ENCODE measurements around the gene CDH11. TPM values are rescaled to one million over a fixed set of nuclear protein-coding genes. Genes with fewer than 3 reads are reported as not detected.
A peak's percentile ranks its signal among the peaks of the same experiment; 100 is the strongest.

The CDH11 gene
- polyA plus RNA-seq, 12 donors = 37.0 to 157 (median 61.1) TPM; not detected in 1

- no peak for DNase-seq
Observed at GRCh38 chr16:65119435-65119834, 2.4 kb downstream of the CDH11 start.

DNA sequence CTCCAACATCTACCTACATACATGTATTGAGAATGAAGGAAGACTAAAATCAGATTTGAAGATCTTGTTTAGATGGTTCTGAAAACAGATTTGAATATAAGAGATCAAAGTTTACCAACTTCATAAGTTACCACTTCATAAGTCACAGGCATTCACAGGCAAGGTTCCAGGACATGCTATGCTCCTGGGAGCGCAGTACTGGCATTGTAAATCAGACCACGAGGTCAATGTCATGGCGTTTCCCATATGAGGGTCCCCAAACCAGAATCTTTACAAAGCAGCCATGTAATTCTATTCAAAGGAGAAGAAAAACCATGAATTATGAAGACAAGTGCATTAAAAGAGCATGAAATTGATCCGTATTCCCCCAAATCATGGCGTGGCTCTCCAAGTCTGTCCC lies 3.0 kb downstream of the CDH11 start:
- no peak for DNase-seq

DNA sequence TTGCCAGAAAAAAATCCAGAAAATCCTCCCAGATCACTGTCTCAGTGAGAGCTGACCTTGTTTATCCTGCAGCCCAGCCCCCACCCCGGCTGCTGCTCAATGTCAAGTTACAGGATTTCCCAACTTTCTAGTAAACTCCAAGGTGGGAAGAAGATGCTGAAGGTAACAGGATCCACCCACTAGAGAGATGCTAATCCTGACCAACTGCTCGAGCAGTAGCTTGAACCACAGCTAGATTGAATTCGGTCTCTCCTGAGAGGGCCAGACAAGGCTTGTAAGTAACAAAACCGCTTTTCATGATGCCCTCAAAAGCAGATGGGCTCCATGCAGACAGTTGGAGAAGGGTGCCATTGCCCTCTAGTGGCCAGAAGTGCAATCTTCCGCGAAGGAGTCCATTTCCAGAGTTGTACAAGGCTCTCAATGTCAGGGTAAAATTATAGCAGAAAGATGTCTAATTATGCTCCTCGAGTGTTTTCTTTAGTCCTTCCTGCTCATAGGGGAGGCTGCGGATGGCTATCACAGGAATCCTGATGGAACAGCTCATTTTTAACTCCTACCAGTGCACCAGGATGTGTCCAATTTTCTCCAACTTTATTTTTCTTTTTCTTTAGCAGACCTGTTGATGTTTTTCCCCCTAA lies 3.9 kb downstream of the CDH11 start:
- DNase-seq = peak; percentile 85

- no peak for DNase-seq
Observed at GRCh38 chr16:65116818-65117430, 4.9 kb downstream of the CDH11 start.

- DNase-seq = no peak
Observed at GRCh38 chr16:65116216-65116615, 5.6 kb downstream of the CDH11 start.

DNA sequence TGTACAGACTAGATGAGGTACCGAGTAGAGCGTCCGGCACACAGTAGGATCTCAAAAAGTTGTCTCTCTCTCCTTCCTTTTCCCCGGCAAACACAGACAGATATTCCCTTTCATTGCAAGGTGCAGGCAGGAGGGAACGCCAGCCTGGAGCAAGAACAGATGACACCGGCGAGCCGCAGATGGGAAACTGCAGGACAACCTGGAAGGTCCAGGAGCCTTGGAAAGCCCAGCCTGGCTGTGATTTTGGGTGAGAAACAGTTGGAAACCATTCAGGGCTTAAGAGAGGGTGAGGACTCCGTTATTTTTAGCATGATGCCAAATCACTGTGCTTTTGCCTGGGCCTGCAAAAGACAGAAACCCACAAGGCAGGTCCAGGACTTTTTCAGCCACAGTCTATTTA lies 7.3 kb downstream of the CDH11 start:
- DNase-seq = no peak

DNA sequence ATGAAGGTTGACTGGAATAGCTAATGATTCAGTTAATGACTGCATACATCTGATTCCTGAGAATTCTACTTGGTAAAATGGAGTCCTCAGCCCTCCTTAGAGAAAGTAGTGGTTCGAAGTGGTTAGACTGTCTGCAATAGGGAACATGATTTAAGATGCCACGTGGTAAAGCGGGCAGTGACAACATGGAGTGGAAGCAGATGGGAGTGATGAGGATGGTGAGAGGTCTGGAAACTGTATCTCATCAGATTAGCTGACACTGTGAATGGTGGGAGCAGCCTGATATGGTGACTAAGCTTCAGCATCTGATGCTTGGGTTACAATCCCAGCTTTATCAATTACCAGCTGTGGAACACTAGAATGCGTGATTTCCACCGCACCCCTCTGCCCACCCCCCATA lies 8.4 kb downstream of the CDH11 start:
- no peak for DNase-seq

DNA sequence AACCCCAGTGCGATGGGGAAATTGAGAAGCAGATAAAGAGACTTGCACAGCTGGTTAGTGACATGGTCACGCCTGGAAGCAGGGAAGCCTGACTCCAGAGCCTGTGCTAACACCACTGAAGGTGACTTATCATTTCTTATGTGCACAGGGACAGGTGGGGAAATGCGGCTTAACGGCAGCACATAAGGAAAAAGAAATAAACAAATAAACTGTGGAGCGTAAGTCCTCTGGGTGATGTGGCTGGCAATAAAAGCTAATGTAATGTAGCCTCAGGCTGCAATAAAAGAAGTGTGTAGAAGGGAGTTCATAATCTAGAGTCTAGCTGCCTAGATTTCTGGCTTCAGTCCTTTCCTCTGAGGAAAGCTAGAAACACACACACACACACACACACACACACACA lies 10.6 kb downstream of the CDH11 start:
- no peak for DNase-seq

GRCh38 chr16:65106757-65107156 lies 15.1 kb downstream of the CDH11 start:
- DNase-seq = no peak

DNA sequence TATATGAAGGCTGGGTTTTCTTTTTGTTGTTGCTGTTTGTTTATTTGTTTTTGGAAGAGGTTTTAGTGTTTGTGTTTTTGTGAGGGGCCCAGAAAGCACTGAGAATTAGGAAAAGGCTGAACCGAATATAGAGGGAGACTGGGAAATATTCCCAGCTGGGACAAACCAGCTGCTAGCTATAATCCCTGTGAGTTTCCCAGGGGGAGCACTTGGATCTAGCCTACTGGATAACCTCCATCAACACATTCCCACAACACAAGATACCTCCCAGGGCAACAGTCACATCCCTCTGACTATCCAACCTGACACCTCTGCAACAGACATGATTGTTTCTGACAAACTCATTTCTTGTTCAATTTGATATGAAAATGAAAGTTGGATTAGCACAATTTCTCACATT lies 16.7 kb downstream of the CDH11 start:
- no peak for DNase-seq

DNA sequence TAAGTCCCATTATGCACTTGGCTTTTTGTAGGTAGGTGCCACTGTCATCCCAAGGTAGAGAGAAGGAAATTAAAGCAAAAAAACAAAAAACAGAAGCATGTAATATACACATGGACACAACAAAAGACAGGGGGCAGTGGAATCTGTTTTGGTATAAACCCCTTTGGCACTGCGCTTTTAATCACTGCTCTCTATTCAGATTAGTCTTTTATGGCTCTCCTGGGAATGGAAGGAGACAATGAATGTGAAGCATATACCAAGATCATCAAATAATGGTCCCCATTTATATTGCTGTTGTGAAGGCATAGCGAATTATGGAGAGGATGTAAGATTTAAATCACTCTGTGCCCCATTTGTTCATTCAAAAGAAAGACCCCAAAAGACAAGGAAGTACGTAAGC lies 17.4 kb downstream of the CDH11 start:
- DNase-seq = no peak

- no peak for DNase-seq
Observed at GRCh38 chr16:65102326-65102725, 19.5 kb downstream of the CDH11 start.

DNA sequence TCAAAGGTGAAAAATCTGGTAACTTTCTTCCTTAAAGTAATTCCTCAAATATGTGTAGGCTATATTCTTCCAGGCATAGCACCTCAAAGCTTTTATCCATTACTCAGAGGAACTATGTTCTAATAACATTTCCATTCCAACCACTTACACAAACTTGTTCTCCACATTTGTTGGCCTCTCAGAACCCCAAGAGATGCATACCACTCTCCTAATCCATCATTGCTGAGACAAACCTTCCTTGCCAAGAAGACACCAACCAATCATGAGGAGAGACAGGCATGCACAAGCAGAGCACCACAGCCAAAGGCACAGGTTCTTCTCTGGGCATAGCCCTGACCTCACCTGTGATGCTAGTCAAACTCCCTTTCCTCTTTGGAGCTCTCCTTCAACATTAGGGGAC lies 20.9 kb downstream of the CDH11 start:
- DNase-seq = no peak

DNA sequence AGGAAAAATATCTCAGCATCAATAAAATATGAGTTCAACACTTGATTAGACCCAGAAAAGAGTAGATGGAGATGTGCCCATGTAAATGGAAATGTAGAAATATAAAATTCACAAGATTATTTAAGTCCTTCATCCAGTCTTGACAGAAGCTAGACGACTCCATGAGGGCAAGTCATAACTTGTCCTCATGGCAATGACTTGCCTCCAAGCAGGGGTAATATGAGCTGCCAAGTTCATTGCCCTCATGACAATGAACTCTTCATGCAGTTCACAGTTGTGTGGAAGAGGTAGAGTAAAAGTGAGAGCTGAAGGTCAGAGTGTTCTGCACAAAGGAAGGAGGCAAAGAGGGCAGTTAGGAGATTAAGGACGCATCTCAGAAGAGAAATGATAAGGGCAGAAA lies 22.3 kb downstream of the CDH11 start:
- DNase-seq = no peak

GRCh38 chr16:65098916-65099315 lies 22.9 kb downstream of the CDH11 start:
- DNase-seq = no peak

- no peak for DNase-seq
Observed at GRCh38 chr16:65097296-65097695, 24.6 kb downstream of the CDH11 start.

DNA sequence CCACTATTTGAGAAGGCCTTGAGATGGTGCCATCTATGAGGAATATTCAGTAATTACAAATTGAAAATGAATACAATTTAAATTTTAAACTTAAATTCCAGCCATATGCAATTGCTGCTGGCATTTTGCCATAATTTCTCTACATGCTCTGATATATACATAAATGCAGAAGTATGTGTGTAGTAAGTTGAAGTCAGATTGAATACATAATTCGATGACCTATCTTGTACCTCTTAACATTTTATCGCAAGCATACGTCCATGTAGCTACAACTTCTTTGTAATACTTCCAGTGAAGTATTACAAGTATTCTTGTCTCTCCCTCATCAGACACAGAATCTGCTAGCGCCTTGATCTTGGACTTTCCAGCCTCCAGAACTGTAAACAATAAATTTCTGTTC lies 26.0 kb downstream of the CDH11 start:
- DNase-seq = no peak

- DNase-seq = no peak
Observed at GRCh38 chr16:65095090-65095728, 26.7 kb downstream of the CDH11 start.

DNA sequence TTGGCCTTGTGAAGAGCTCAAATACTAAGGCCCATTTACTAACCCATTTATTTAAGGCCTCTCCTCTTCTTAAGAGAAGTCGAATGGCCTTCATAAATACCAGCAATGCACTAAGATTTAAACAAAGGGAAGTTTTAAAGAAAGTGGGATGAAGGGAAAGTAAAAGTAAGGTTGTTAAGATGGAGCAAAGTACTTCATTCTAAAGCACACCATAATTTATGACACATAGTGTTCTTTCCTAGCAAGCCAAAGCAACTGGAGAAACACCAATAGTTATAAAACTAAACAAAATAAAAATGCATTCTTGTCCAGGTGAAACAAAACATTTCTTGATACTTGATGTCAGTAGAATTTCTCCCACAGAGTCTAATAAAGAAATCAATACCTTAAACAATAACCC lies 27.9 kb downstream of the CDH11 start:
- DNase-seq = no peak

GRCh38 chr16:65083164-65083857 lies 38.6 kb downstream of the CDH11 start:
- DNase-seq = no peak

DNA sequence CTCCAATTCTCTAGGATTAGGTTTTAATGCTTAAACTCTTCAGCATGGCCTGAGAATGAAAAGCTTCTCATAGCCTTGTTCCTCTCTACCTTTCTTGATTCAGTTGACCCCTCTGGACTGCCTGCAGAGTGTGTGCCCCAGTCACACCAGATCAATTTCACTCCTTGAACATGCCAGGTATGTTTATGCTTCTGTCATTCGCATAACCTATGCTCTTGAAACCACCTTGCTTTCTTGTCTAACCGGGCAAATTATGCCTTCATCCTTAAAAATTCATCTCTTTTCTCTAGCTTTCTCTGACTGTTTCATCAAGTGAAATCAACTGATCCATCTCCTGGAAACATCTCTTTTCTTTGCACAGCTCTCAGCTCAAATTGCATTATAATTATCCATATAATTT lies 42.3 kb downstream of the CDH11 start:
- no peak for DNase-seq

DNA sequence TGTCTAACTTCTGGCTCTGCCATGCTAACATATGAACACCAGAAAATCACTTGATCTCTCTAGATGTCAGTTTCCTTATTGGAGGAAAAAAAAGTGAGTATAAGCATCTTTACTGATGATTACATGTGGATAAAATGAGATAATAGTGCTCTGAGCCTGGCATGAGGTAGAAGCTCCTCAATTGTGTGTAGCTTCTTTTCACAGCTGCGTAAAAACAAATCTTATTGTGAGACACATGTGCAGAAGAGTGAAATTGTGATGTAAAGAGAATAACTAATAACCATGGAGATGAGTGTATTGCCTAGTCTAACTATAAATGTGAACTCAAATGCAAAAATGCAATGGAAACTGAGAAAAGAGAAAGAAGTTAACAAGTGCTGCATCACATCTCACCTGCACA lies 44.7 kb downstream of the CDH11 start:
- DNase-seq = no peak

DNA sequence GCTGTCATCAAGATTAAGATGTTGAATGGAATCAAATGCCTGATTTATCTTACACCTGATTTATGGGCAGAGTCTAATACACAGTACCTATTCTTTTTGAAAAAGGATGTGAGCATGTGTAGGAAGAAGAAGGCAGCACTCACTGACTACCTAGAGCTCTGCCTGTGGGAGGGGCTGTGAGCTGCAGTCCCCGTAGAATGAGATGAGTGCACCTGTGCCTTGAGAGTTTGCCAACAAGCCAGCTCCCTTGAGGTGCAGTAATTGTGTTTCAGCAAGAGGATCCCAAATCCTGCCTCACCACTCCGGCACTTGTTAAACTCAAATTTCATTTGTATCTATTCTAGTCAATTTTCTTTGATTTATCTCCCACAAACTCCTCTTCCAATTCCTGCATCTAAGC lies 46.0 kb downstream of the CDH11 start:
- no peak for DNase-seq

Data from muscle of arm (tissue), 12 donors.